Sigmoid colon (tissue), 7 donors: Measurements from ENCODE around the gene L3MBTL1. TPM values are rescaled to one million over a fixed set of nuclear protein-coding genes. Genes with fewer than 3 reads are reported as not detected.

Experiments used
- DNase-seq: peaks from one replicate; pipeline ENCODE4 v3.0.0-alpha.2; 2019
- H3K27ac ChIP-seq, 4 donors: fragments of 200-600 bp; sonication (generic); one replicate each; pipeline ENCODE4 v1.5.1; 2016 to 2019; ENCODE audit warnings: mild to moderate bottlenecking in 1 of 4
- H3K27me3 ChIP-seq, 3 donors: fragments of 200-600 bp; sonication (generic); one replicate each; pipeline ENCODE4 v1.5.1; 2019; ENCODE audit warnings: mild to moderate bottlenecking in 1 of 3
- H3K36me3 ChIP-seq, 4 donors: fragments of 200-600 bp; sonication (generic); one replicate each; pipeline ENCODE4 v1.5.1; 2016 to 2019
- H3K4me1 ChIP-seq, 4 donors: fragments of 200-600 bp; sonication (generic); one replicate each; pipeline ENCODE4 v1.5.1; 2017 to 2019
- H3K4me3 ChIP-seq, 4 donors: fragments of 200-600 bp; sonication (generic); one replicate each; pipeline ENCODE4 v1.5.1; 2017 to 2019; ENCODE audit warnings: mild to moderate bottlenecking in 2 of 4, moderate library complexity in 1 of 4
- H3K9me3 ChIP-seq, 4 donors: fragments of 200-600 bp in 3 of 4; sonication (generic) in 3 of 4; one replicate each; pipeline versions ENCODE4 v1.5.1 to v1.6.1; 2013 to 2019
- EP300 ChIP-seq, 4 donors: sonication (generic); formaldehyde crosslinking; IDR thresholded peaks; one replicate each; pipeline ENCODE4 v1.6.1; 2017; ENCODE audit warnings: antibody characterized with exemption in 4 of 4
- POLR2A ChIP-seq, 2 donors: fragments of 450-650 bp; IDR thresholded peaks; one replicate each; pipeline ENCODE4 v1.6.1; 2016; ENCODE audit warnings: antibody characterized with exemption in 2 of 2, mild to moderate bottlenecking in 2 of 2, moderate library complexity in 2 of 2
- POLR2AphosphoS5 ChIP-seq, 4 donors: sonication (generic); formaldehyde crosslinking; IDR thresholded peaks; one replicate each; pipeline ENCODE4 v1.6.1; 2017; ENCODE audit warnings: antibody characterized with exemption in 4 of 4
- WGBS, 2 donors: extraction: QIAGEN DNeasy Blood & Tissue Kit; methylation state at CpG; one replicate each; pipeline ENCODE4 v1.1.7; 2013; 5-methylcytosine and 5-hydroxymethylcytosine counted together
- intact Hi-C: fragments of 100-400 bp; cut with DNase I; formaldehyde crosslinking; loops from one replicate; pipeline ENCODE4 v1.15.1; 2023
- polyA plus RNA-seq, 3 donors: library from polyadenylated mRNA; stranded (reverse); fragments of 200-250 nt; gene quantifications; one replicate each; pipeline ENCODE4 v1.2.3, GENCODE V29; 2013
- total RNA-seq, 4 donors: library from RNA; depleted of rRNA; stranded (reverse); fragments of >200 nt; gene quantifications; one replicate each; pipeline ENCODE4 v1.1.0, GENCODE V29; 2016
- TF ChIP-seq, protein P1 (sequence below), 4 experiments: fragments of 450-650 bp in 3 of 4; fragments of 200-600 bp in 1 of 4; IDR thresholded peaks; one replicate each; pipeline ENCODE4 v1.5.1; 2016 to 2019; ENCODE audit warnings: antibody characterized with exemption in 4 of 4, mild to moderate bottlenecking in 3 of 4, moderate library complexity in 2 of 4
- donor health status: healthy with polysubstance abuse.
- donor health status: Bipolar disorder and iron deficiency.
- donor health status: healthy.

Gene L3MBTL1
- total and polyA plus RNA-seq, 7 donors: 0.46 to 26.9 (median 9.0) TPM

DNA sequence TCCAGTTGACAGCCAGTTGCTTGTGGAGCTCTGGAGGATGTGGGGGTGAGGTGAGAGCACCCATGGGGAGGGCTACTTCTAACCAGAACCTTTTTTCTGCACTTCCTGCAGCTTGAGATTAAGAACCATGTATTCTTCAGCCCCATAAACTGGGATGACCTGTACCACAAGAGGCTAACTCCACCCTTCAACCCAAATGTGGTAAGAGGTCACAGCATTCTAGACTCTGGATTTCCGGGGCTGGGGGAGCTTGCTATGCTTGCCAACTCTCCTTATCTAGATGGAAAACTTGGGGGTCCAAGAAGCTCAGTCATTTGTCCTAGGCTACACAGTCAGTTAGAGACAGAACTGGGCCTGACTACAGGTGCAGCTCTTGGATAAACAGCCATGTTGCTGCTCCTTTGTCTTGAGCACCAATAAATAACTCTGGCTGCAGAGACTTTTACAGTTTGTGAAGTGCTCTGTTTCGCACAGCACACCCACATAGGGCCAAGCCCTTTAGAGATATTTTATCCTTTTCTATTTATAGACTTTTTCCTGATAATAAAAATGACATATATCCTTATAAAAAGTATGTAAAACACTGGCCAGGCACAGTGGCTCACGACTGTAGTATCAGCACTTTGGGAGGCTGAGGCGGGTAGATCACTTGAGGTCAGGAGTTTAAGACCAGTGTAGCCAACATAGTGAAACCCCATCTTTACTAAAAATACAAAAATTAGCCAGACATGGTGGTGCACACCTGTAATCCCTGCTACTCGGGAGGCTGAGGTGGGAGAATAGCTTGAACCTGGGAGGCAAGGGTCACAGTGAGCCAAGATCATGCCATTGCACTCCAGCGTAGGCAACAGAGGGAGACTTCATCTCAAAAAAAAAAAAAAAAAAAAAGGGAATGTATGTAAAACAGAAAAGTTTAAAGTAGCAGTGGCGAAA is 72.6 kb downstream of the L3MBTL1 start:
- Histone ChIP-seq H3K4me1 (peaks cover 0 to 7% (median 0%) of the 10 kb centered on the region in 4 donors), H3K27ac (no peak overlapping the region), H3K27me3 (no peaks in the 10 kb centered on the region), H3K4me3 (no peak overlapping the region), H3K9me3 (no peaks in the 10 kb centered on the region), H3K36me3 (no peaks in the 10 kb centered on the region)
- TF ChIP-seq EP300 (IDR thresholded peaks at IDR 0.05) (no peak), POLR2A (IDR thresholded peaks at IDR 0.05) (no peak), POLR2AphosphoS5 (IDR thresholded peaks at IDR 0.05) (no peak)
- TF ChIP-seq, protein P1, sequence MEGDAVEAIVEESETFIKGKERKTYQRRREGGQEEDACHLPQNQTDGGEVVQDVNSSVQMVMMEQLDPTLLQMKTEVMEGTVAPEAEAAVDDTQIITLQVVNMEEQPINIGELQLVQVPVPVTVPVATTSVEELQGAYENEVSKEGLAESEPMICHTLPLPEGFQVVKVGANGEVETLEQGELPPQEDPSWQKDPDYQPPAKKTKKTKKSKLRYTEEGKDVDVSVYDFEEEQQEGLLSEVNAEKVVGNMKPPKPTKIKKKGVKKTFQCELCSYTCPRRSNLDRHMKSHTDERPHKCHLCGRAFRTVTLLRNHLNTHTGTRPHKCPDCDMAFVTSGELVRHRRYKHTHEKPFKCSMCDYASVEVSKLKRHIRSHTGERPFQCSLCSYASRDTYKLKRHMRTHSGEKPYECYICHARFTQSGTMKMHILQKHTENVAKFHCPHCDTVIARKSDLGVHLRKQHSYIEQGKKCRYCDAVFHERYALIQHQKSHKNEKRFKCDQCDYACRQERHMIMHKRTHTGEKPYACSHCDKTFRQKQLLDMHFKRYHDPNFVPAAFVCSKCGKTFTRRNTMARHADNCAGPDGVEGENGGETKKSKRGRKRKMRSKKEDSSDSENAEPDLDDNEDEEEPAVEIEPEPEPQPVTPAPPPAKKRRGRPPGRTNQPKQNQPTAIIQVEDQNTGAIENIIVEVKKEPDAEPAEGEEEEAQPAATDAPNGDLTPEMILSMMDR (IDR thresholded peaks at IDR 0.05): no peak
- intact Hi-C loops: no loop called here
- WGBS, 2 donors: 45 to 62% methylated on average over 7 of the region's 7 CpGs
- DNase-seq: no peak

DNA sequence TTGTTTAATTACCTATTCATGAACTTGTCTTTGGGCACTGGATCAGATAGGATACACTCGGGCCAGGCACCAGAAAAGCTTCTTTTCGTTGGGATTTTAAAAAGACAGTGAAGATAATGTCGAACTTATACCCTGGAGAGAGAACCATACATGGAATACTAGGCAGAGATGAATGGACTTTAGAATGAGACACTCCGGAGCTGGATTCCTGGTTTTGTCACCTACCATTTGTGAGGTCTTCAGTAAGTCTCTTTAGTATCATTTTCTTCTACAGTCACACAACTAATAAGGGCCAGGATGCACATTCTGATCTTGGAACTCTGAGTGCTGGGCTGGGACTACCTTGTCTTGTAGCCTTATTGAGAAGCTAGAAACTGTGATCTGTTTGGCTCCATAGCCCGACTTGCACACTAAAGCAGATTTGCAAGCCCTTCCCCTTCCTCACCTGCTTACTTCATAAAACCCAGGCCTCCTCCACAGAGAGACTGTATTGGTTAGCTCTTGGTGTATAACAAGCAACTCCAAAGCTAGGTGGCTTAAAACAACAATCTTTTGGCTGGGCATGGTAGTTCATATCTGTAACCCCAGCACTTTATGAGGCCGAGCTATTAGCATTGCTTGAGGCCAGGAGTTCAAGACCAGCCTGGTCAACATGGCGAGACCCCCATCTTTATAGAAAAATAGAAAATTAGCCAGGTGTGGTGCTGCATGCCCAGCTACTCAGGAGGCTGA is 75.8 kb downstream of the L3MBTL1 start:
- intact Hi-C loops: no loop called here

DNA sequence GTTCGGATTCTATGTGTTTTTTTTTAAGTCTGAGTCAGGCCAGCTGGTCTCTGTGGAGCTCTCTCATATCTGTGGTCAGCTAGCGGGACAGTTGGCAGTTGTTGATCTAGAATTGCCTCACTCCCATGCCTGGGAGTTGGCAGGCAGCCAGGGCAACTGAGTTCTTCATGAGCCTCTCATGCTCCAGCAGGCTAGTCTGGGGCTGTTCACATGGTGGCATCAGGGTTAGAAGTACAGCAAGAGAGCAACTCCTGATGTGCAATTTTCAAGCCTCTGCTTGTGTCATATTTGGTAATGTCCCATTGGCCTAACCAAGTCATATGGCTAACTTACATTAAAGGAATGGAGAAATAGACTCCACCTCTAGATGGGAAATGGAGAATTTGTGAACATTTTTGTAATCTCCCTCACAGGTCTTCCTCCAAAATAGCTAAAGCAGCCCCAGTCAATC is 76.5 kb downstream of the L3MBTL1 start:
- Histone ChIP-seq H3K27ac (no peak overlapping the region), H3K4me3 (no peak overlapping the region), H3K4me1 (peaks cover 0 to 7% (median 0%) of the 10 kb centered on the region in 4 donors), H3K9me3 (no peaks in the 10 kb centered on the region), H3K27me3 (no peaks in the 10 kb centered on the region), H3K36me3 (no peaks in the 10 kb centered on the region)
- intact Hi-C loops: no loop called here
- DNase-seq: no peak
- 63 to 64% methylated on average over 2 of the region's 2 CpGs for WGBS, 2 donors
- TF ChIP-seq, protein P1 (IDR thresholded peaks at IDR 0.05): no peak
- TF ChIP-seq POLR2A (IDR thresholded peaks at IDR 0.05) (no peak), POLR2AphosphoS5 (IDR thresholded peaks at IDR 0.05) (no peak), EP300 (IDR thresholded peaks at IDR 0.05) (no peak)

More for the DNA sequence above, 75.8 kb downstream of the L3MBTL1 start:
- Histone ChIP-seq H3K4me1 (peaks cover 0 to 7% (median 0%) of the 10 kb centered on the region in 4 donors), H3K4me3 (no peak overlapping the region), H3K27me3 (no peaks in the 10 kb centered on the region), H3K9me3 (no peaks in the 10 kb centered on the region), H3K27ac (no peak overlapping the region), H3K36me3 (no peaks in the 10 kb centered on the region)
- TF ChIP-seq EP300 (IDR thresholded peaks at IDR 0.05) (no peak), POLR2AphosphoS5 (IDR thresholded peaks at IDR 0.05) (no peak), POLR2A (IDR thresholded peaks at IDR 0.05) (no peak)
- TF ChIP-seq, protein P1 (IDR thresholded peaks at IDR 0.05): no peak
- 89 to 93% methylated on average over 7 of the region's 7 CpGs for WGBS, 2 donors
- no peak for DNase-seq

DNA sequence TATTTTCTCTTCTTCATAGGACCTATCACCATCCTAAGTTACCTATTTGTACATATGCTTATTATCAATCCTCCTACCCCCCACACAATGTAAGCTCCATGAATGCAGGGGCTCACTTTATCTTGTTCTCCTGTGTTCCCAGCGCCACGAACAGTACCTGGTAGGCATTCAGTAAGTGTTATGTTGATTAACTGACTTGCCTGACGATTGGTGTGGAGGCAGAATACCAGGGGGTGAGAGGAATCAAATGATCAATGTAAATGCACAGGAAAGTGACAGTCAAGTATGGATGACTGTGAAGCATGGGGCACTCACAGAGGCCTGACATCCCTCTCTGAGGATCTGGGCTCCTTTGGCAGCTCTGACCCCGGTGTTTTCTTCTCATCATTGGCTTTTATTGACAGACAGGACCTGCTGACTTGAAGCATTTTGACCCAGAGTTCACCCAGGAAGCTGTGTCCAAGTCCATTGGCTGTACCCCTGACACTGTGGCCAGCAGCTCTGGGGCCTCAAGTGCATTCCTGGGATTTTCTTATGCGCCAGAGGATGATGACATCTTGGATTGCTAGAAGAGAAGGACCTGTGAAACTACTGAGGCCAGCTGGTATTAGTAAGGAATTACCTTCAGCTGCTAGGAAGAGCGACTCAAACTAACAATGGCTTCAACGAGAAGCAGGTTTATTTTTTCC is 77.1 kb downstream of the L3MBTL1 start:
- H3K27ac ChIP-seq: no peak overlapping the region
- intact Hi-C loops: no loop called here
- DNase-seq: no peak
- H3K4me3 ChIP-seq: no peak overlapping the region
- 87 to 92% methylated on average over 7 of the region's 7 CpGs for WGBS, 2 donors
- H3K9me3 ChIP-seq: no peaks in the 10 kb centered on the region
- peaks cover 0 to 6% (median under 1%) of the 10 kb centered on the region in 4 donors for H3K4me1 ChIP-seq
- TF ChIP-seq POLR2A (IDR thresholded peaks at IDR 0.05) (no peak), EP300 (IDR thresholded peaks at IDR 0.05) (no peak)
- no peaks in the 10 kb centered on the region for H3K36me3 ChIP-seq
- no peaks in the 10 kb centered on the region for H3K27me3 ChIP-seq
